ENCODE data around the gene RNF207. TPM values are rescaled to one million over a fixed set of nuclear protein-coding genes. Genes with fewer than 3 reads are reported as not detected.

RNF207 gene
- total and polyA plus RNA-seq, 2 of the 13 experiments (the other 11 are each of a cell fraction or from before 2014, with no cell fraction given) = 9.8 to 15.9 TPM

GRCh38 chr1:6245086-6245868, 39.4 kb downstream of the RNF207 start (continued):
- TF ChIP-seq SNAPC4 (CRISPR knock-in tag; IDR thresholded peaks at IDR 0.05) = peak; percentile 72; the same call in 1 of the 2 replicates
- TF ChIP-seq ZBTB43 (CRISPR knock-in tag; conservative IDR thresholded peaks at IDR 0.05) = peak; percentile 96
- peak; percentile 51; the same call in 1 of the 2 replicates for TF ChIP-seq NFE2 (CRISPR knock-in tag; IDR thresholded peaks at IDR 0.05)
- TF ChIP-seq PRDM10 (CRISPR knock-in tag; IDR thresholded peaks at IDR 0.05; ENCODE audit: low read depth) = peak; percentile 87
- peak; percentile 79; the same call in 1 of the 2 replicates for TF ChIP-seq ZNF556 (CRISPR knock-in tag; IDR thresholded peaks at IDR 0.05; ENCODE audit: borderline replicate concordance)
- peak; percentile 68; the same call in 1 of the 2 replicates for TF ChIP-seq ELK4 (CRISPR knock-in tag; IDR thresholded peaks at IDR 0.05; ENCODE audit: borderline replicate concordance)
- TF ChIP-seq EHMT2 (IDR thresholded peaks at IDR 0.05; ENCODE audit: borderline replicate concordance, low read depth, low read length) = peak; percentile 76; the same call in 1 of the 2 replicates
- TF ChIP-seq SRSF4 (IDR thresholded peaks at IDR 0.05; ENCODE audit: low read depth, low read length, poor library complexity, severe bottlenecking) = no peak
- peak; percentile 71 for TF ChIP-seq ZNF121 (CRISPR knock-in tag; IDR thresholded peaks at IDR 0.05)
